Measurements from ENCODE around the gene SREK1.
"Not testable (repeated sequence)": the region's sequence is repeated elsewhere in the genome, so short reads cannot be mapped to it uniquely, and the experiment has no call there.

Gene SREK1

GRCh38 chr5:66168226-66168625, 24.1 kb downstream of the SREK1 start:
- DNase-seq, result no peak

- DNase-seq, result no peak
Observed at GRCh38 chr5:66169534-66169933, 25.4 kb downstream of the SREK1 start.

GRCh38 chr5:66170195-66170919, 26.3 kb downstream of the SREK1 start:
- DNase-seq, result no peak

GRCh38 chr5:66171349-66172344, 27.5 kb downstream of the SREK1 start:
- peak; percentile 23 to 42 for DNase-seq

- DNase-seq, result no peak
Observed at GRCh38 chr5:66174338-66174737, 30.2 kb downstream of the SREK1 start.

GRCh38 chr5:66178799-66179198, 34.7 kb downstream of the SREK1 start:
- DNase-seq, result no peak

- DNase-seq, result no peak
Observed at GRCh38 chr5:66179297-66180051, 35.4 kb downstream of the SREK1 start.

GRCh38 chr5:66180282-66181155, 36.4 kb downstream of the SREK1 start:
- no peak for DNase-seq

- no peak for DNase-seq
Observed at GRCh38 chr5:66186108-66186507, 42.0 kb downstream of the SREK1 start.

GRCh38 chr5:66193419-66193818, 49.3 kb downstream of the SREK1 start:
- no peak for DNase-seq

- no peak for DNase-seq
Observed at GRCh38 chr5:66197764-66198405, 53.8 kb downstream of the SREK1 start.

GRCh38 chr5:66198837-66199236, 54.7 kb downstream of the SREK1 start:
- no peak for DNase-seq

GRCh38 chr5:66203531-66203930, 59.4 kb downstream of the SREK1 start:
- no peak for DNase-seq

GRCh38 chr5:66206465-66206864, 62.4 kb downstream of the SREK1 start:
- no peak for DNase-seq

- no peak for DNase-seq
Observed at GRCh38 chr5:66207800-66208561, 63.9 kb downstream of the SREK1 start.

- DNase-seq, result no peak
Observed at GRCh38 chr5:66209350-66209749, 65.2 kb downstream of the SREK1 start.

GRCh38 chr5:66209794-66210193, 65.7 kb downstream of the SREK1 start:
- DNase-seq, result no peak

GRCh38 chr5:66213533-66213932, 69.4 kb downstream of the SREK1 start:
- no peak for DNase-seq

- no peak for DNase-seq
Observed at GRCh38 chr5:66222455-66222854, 78.4 kb downstream of the SREK1 start.

GRCh38 chr5:66222896-66223295, 78.8 kb downstream of the SREK1 start:
- not testable (repeated sequence) for DNase-seq

- no peak for DNase-seq
Observed at GRCh38 chr5:66223637-66224036, 79.5 kb downstream of the SREK1 start.

Data from inflammatory macrophage (primary cell).